GM18858 (cell line): ENCODE measurements around the gene PLB1.

Experiments
- ATAC-seq: cut with Tn5 transposase; IDR thresholded peaks from one replicate; pipeline ENCODE4 v1.9.1; 2021; ENCODE audit not compliant: unreplicated experiment

PLB1 gene

GRCh38 chr2:28684142-28684858 lies 188.4 kb downstream of the PLB1 start:
- ATAC-seq, result no peak

GRCh38 chr2:28687171-28687570 lies 191.3 kb downstream of the PLB1 start:
- no peak for ATAC-seq

GRCh38 chr2:28687640-28688385 lies 192.0 kb downstream of the PLB1 start:
- no peak for ATAC-seq

- ATAC-seq, result no peak
These were observed 193.0 kb downstream of the PLB1 start for GRCh38 chr2:28688818-28689217.

- no peak for ATAC-seq
These were observed 193.9 kb downstream of the PLB1 start for GRCh38 chr2:28689771-28690170.

- no peak for ATAC-seq
These were observed 196.6 kb downstream of the PLB1 start for GRCh38 chr2:28692411-28692810.

GRCh38 chr2:28693223-28693622 lies 197.4 kb downstream of the PLB1 start:
- ATAC-seq, result no peak
